GM12801 (cell line): Measurements from ENCODE around the gene C19orf53.

ENCODE experiments used
- TF ChIP-seq, protein P1 (sequence below): IDR thresholded peaks from one replicate; pipeline ENCODE4 v1.5.1; 2011; ENCODE audit warnings: control low read depth; ENCODE audit not compliant: insufficient read length; ENCODE audit errors: extremely low read depth

C19orf53 gene

DNA sequence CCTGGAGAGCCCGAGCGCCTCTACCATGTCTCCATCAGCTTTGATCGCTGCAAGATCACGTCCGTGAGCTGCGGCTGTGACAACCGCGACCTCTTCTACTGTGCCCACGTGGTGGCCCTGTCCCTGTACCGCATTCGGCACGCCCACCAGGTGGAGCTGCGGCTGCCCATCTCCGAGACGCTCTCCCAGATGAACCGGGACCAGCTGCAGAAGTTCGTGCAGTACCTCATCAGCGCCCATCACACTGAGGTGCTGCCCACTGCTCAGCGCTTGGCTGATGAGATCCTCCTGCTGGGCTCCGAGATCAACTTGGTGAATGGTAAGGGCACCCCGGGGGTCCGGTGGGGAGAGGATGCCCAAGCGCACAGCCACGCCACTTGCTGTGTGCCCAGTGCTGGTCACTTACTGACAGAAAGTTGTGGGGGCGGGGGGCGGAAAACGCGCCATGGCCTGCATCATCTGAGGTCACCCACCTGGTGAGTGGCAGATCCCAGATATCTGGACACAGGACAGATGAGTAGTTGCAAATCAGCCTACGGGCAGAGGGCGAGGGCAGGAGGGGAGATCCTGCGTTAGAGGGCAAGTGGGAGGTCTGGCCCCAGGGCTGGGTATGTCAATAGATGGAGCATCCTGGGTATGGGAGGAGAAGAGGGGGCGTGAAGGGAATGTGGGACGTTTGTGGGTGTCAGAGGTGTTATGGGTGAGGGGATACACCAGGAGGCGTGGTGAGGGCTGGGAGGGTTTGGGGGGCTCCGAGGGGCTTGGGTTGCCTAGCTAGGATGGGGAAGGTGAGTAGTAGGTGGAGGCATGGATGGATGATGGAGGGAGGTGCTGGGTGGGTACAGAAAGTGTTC lies 30.8 kb downstream of the C19orf53 start:
- TF ChIP-seq, protein P1, sequence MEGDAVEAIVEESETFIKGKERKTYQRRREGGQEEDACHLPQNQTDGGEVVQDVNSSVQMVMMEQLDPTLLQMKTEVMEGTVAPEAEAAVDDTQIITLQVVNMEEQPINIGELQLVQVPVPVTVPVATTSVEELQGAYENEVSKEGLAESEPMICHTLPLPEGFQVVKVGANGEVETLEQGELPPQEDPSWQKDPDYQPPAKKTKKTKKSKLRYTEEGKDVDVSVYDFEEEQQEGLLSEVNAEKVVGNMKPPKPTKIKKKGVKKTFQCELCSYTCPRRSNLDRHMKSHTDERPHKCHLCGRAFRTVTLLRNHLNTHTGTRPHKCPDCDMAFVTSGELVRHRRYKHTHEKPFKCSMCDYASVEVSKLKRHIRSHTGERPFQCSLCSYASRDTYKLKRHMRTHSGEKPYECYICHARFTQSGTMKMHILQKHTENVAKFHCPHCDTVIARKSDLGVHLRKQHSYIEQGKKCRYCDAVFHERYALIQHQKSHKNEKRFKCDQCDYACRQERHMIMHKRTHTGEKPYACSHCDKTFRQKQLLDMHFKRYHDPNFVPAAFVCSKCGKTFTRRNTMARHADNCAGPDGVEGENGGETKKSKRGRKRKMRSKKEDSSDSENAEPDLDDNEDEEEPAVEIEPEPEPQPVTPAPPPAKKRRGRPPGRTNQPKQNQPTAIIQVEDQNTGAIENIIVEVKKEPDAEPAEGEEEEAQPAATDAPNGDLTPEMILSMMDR, result no peak

DNA sequence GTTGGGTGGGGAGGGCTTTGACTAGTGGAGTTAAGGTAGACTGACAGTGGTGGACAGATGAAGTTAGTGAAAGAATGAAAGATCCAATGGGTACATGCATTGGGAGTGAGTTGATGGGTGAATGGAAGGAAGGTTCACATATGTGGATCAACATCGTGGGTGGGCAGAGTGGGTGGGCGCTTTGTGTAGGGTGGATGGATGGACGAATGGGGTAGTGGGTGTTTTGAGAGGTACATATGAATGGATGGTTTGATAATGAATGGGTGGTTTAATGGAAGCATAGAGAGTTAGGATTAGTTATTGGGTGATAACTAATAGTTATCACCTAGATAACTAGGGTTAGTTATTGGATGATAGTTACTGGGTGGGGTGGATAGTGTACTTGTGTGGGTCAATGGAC lies 32.5 kb downstream of the C19orf53 start:
- TF ChIP-seq, protein P1, result no peak

DNA sequence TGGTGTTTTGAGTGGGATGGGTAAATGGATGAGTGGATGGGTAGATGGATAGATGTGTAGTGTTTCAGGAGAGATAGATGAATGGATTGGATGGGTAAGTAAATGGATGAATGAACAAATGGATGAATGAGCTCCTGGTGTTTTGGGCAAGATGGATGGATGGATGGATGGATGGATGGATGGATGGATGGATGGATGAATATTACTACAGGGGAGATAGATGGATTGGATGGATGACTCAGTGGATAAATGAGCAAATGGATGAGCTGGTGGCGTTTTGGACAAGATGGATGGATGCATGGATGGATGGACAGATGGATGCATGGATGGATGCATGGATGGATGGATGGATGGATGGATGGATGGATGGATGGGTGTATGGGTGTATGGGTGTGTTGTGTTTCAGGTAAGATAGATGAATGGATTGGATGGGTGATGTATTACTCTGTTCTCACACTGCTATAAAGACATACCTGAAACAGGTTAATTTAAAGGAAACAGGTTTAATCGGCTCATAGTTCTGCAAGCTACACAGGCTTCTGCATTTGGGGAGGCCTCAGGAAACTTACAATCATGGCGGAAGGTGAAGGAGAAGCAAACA lies 33.3 kb downstream of the C19orf53 start:
- TF ChIP-seq, protein P1, result no peak

DNA sequence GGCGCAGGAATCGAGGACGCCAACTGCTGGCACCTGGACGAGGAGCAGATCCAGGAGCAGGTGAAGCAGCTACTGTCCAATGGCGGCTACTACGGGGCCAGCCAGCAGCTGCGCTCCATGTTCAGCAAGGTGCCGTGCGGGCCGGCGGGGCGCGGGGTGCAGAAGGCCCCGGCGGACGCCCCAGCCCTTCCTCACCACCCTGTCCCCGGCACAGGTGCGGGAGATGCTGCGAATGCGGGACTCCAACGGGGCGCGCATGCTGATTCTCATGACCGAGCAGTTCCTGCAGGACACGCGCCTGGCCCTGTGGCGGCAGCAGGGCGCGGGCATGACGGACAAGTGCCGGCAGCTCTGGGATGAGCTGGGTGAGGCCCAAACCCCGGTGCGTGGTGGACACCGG lies 34.6 kb downstream of the C19orf53 start:
- TF ChIP-seq, protein P1, result no peak

DNA sequence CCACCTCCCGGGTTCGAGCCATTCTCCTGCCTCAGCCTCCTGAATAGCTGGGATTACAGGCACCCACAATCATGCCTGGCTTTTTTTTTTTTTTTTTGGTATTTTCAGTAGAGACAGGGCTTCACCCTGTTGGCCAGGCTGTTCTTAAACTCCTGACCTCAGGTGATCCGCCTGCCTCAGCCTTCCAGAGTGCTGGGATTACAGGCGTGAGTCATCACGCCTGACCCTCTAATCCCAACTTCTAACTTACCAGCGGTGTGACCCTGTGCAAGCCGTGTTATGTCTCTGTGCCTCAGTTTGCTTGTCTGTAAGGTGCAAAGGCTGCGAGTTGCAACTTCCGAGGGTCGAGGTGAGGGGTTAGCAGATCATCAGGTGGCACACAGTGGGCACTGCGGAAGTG lies 38.3 kb downstream of the C19orf53 start:
- TF ChIP-seq, protein P1, result no peak

DNA sequence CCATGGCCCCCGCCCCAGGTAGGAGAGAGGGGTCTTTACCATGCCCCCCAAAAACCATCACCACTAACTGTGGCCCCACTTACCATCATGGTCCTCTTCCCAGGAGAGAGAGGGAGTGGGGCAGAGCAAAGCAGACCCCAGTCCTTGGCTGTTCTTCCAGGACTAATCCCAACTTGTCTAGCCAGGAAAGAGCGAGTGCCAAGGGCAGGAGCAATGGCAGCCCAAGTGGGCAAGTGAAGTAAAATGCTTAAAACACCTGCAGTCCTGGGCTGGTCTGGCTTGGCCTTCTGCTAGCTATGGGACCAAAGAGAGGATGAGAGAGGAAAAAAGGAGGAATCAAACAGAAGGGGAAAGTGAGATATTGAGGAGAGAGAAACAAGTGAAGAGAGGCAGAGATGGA lies 38.9 kb downstream of the C19orf53 start:
- TF ChIP-seq, protein P1, result no peak

DNA sequence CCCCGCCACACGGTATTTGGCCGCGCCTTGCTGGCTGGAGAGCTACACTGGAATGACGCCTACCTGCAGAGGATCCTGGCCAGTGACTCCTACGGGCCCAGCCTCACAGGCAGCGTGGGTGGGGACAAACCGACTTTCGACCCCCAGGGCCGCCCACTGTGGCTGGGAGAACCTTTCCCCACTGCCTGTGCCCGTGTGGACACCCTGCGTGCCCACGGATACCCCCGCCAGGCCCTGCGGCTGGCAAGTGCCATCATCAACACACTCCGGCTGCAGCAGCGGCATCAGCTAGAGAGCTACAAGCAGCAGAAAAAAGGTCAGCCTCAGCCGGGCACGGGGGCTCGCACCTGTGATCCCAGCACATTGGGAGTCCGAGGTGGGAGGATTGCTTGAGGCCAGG lies 40.3 kb downstream of the C19orf53 start:
- TF ChIP-seq, protein P1, result no peak
